GM23338 (cell line): Measurements from ENCODE around the gene RFPL4A.

ENCODE experiments used
- CREB1 ChIP-seq: fragments of 250-450 bp; sonication (Bioruptor Pico); IDR thresholded peaks from 2 replicates; pipeline ENCODE4 v1.5.0; 2020; ENCODE audit warnings: low read depth, mild to moderate bottlenecking, moderate library complexity
- EZH2 ChIP-seq: fragments of 200-600 bp; sonication (generic); IDR thresholded peaks from one replicate; pipeline ENCODE4 v1.8.0; 2017; ENCODE audit warnings: antibody characterized with exemption, mild to moderate bottlenecking, low read depth; ENCODE audit not compliant: unreplicated experiment
- EZH2phosphoT487 ChIP-seq: fragments of 200-600 bp; sonication (generic); IDR thresholded peaks from one replicate; pipeline ENCODE4 v1.8.1; 2018; ENCODE audit warnings: antibody characterized with exemption; ENCODE audit not compliant: unreplicated experiment
- JUNB ChIP-seq: IDR thresholded peaks from one replicate; pipeline ENCODE4 v1.6.1; 2016; ENCODE audit warnings: antibody characterized with exemption; ENCODE audit not compliant: unreplicated experiment
- NANOG ChIP-seq: IDR thresholded peaks from 2 replicates; pipeline ENCODE4 v1.6.1; 2016; ENCODE audit warnings: antibody characterized with exemption, borderline replicate concordance
- POLR2AphosphoS5 ChIP-seq: IDR thresholded peaks from 2 replicates; pipeline ENCODE4 v1.6.1; 2016; ENCODE audit warnings: antibody characterized with exemption, low read depth
- STAT1 ChIP-seq: IDR thresholded peaks from one replicate; pipeline ENCODE4 v1.6.1; 2016; ENCODE audit warnings: antibody characterized with exemption; ENCODE audit not compliant: unreplicated experiment
- ZNF114 ChIP-seq: fragments of 250-450 bp; sonication (Bioruptor Pico); IDR thresholded peaks from 2 replicates; pipeline ENCODE4 v1.5.0; 2020; ENCODE audit warnings: mild to moderate bottlenecking, moderate library complexity
- ZNF331 ChIP-seq: fragments of 250-450 bp; sonication (Bioruptor Pico); IDR thresholded peaks from 2 replicates; pipeline ENCODE4 v1.5.0; 2020; ENCODE audit warnings: low read depth, mild to moderate bottlenecking, moderate library complexity
- TF ChIP-seq, protein P1 (sequence below), 2 experiments: fragments of 200-600 bp in 1 of 2; sonication (generic) in 1 of 2; conservative IDR thresholded peaks; 2 replicates each; pipeline versions ENCODE4 v1.5.1 to v1.6.1; 2016 to 2017; ENCODE audit warnings: antibody characterized with exemption in 2 of 2, low read depth in 2 of 2, mild to moderate bottlenecking in 2 of 2, moderate library complexity in 1 of 2
- TF ChIP-seq, protein P2 (sequence below): IDR thresholded peaks from one replicate; pipeline ENCODE4 v1.6.1; 2018; ENCODE audit warnings: antibody characterized with exemption; ENCODE audit not compliant: unreplicated experiment
- TF ChIP-seq, protein P3 (sequence below): fragments of 250-450 bp; sonication (Bioruptor Pico); IDR thresholded peaks from 2 replicates; pipeline ENCODE4 v1.5.0; 2020; ENCODE audit warnings: mild to moderate bottlenecking, moderate library complexity
- TF ChIP-seq, protein P4 (sequence below): IDR thresholded peaks from 2 replicates; pipeline ENCODE4 v1.6.1; 2016; ENCODE audit warnings: antibody characterized with exemption

DNA sequence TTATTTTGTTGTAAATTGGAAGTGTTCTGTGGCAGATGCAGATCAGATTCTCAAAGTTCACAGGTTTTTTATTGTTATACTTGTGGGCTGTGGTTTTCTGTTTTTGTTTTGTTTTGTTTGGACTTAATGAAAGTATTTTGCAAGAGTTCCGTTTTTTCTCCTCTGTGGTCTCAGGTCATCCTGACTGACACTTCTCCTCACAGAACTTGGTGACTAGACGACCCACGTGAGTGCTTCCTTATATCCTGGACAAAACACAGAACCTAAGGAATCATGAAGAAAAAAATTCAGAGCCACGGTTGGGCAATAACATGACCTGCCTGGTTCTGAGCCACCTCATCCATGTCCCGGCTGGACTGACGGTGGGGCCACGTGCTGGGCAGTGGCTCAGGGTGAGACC is 7.6 kb downstream of the RFPL4A start:
- TF ChIP-seq, protein P1, sequence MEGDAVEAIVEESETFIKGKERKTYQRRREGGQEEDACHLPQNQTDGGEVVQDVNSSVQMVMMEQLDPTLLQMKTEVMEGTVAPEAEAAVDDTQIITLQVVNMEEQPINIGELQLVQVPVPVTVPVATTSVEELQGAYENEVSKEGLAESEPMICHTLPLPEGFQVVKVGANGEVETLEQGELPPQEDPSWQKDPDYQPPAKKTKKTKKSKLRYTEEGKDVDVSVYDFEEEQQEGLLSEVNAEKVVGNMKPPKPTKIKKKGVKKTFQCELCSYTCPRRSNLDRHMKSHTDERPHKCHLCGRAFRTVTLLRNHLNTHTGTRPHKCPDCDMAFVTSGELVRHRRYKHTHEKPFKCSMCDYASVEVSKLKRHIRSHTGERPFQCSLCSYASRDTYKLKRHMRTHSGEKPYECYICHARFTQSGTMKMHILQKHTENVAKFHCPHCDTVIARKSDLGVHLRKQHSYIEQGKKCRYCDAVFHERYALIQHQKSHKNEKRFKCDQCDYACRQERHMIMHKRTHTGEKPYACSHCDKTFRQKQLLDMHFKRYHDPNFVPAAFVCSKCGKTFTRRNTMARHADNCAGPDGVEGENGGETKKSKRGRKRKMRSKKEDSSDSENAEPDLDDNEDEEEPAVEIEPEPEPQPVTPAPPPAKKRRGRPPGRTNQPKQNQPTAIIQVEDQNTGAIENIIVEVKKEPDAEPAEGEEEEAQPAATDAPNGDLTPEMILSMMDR (conservative IDR thresholded peaks at IDR 0.05; ENCODE audit: low read depth in 2 of 2) = no peak
- TF ChIP-seq EZH2 = no peak
- TF ChIP-seq, protein P2, sequence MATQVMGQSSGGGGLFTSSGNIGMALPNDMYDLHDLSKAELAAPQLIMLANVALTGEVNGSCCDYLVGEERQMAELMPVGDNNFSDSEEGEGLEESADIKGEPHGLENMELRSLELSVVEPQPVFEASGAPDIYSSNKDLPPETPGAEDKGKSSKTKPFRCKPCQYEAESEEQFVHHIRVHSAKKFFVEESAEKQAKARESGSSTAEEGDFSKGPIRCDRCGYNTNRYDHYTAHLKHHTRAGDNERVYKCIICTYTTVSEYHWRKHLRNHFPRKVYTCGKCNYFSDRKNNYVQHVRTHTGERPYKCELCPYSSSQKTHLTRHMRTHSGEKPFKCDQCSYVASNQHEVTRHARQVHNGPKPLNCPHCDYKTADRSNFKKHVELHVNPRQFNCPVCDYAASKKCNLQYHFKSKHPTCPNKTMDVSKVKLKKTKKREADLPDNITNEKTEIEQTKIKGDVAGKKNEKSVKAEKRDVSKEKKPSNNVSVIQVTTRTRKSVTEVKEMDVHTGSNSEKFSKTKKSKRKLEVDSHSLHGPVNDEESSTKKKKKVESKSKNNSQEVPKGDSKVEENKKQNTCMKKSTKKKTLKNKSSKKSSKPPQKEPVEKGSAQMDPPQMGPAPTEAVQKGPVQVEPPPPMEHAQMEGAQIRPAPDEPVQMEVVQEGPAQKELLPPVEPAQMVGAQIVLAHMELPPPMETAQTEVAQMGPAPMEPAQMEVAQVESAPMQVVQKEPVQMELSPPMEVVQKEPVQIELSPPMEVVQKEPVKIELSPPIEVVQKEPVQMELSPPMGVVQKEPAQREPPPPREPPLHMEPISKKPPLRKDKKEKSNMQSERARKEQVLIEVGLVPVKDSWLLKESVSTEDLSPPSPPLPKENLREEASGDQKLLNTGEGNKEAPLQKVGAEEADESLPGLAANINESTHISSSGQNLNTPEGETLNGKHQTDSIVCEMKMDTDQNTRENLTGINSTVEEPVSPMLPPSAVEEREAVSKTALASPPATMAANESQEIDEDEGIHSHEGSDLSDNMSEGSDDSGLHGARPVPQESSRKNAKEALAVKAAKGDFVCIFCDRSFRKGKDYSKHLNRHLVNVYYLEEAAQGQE = no peak
- TF ChIP-seq POLR2AphosphoS5 = no peak
- no peak for TF ChIP-seq CREB1 (CRISPR knock-in tag)
- TF ChIP-seq, protein P3, sequence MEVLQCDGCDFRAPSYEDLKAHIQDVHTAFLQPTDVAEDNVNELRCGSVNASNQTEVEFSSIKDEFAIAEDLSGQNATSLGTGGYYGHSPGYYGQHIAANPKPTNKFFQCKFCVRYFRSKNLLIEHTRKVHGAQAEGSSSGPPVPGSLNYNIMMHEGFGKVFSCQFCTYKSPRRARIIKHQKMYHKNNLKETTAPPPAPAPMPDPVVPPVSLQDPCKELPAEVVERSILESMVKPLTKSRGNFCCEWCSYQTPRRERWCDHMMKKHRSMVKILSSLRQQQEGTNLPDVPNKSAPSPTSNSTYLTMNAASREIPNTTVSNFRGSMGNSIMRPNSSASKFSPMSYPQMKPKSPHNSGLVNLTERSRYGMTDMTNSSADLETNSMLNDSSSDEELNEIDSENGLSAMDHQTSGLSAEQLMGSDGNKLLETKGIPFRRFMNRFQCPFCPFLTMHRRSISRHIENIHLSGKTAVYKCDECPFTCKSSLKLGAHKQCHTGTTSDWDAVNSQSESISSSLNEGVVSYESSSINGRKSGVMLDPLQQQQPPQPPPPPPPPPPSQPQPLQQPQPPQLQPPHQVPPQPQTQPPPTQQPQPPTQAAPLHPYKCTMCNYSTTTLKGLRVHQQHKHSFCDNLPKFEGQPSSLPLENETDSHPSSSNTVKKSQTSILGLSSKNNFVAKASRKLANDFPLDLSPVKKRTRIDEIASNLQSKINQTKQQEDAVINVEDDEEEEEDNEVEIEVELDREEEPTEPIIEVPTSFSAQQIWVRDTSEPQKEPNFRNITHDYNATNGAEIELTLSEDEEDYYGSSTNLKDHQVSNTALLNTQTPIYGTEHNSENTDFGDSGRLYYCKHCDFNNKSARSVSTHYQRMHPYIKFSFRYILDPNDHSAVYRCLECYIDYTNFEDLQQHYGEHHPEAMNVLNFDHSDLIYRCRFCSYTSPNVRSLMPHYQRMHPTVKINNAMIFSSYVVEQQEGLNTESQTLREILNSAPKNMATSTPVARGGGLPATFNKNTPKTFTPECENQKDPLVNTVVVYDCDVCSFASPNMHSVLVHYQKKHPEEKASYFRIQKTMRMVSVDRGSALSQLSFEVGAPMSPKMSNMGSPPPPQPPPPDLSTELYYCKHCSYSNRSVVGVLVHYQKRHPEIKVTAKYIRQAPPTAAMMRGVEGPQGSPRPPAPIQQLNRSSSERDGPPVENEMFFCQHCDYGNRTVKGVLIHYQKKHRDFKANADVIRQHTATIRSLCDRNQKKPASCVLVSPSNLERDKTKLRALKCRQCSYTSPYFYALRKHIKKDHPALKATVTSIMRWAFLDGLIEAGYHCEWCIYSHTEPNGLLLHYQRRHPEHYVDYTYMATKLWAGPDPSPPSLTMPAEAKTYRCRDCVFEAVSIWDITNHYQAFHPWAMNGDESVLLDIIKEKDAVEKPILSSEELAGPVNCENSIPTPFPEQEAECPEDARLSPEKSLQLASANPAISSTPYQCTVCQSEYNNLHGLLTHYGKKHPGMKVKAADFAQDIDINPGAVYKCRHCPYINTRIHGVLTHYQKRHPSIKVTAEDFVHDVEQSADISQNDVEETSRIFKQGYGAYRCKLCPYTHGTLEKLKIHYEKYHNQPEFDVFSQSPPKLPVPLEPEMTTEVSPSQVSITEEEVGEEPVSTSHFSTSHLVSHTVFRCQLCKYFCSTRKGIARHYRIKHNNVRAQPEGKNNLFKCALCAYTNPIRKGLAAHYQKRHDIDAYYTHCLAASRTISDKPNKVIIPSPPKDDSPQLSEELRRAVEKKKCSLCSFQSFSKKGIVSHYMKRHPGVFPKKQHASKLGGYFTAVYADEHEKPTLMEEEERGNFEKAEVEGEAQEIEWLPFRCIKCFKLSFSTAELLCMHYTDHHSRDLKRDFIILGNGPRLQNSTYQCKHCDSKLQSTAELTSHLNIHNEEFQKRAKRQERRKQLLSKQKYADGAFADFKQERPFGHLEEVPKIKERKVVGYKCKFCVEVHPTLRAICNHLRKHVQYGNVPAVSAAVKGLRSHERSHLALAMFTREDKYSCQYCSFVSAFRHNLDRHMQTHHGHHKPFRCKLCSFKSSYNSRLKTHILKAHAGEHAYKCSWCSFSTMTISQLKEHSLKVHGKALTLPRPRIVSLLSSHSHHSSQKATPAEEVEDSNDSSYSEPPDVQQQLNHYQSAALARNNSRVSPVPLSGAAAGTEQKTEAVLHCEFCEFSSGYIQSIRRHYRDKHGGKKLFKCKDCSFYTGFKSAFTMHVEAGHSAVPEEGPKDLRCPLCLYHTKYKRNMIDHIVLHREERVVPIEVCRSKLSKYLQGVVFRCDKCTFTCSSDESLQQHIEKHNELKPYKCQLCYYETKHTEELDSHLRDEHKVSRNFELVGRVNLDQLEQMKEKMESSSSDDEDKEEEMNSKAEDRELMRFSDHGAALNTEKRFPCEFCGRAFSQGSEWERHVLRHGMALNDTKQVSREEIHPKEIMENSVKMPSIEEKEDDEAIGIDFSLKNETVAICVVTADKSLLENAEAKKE (CRISPR knock-in tag) = no peak
- no peak for TF ChIP-seq ZNF331 (CRISPR knock-in tag)
- TF ChIP-seq, protein P4, sequence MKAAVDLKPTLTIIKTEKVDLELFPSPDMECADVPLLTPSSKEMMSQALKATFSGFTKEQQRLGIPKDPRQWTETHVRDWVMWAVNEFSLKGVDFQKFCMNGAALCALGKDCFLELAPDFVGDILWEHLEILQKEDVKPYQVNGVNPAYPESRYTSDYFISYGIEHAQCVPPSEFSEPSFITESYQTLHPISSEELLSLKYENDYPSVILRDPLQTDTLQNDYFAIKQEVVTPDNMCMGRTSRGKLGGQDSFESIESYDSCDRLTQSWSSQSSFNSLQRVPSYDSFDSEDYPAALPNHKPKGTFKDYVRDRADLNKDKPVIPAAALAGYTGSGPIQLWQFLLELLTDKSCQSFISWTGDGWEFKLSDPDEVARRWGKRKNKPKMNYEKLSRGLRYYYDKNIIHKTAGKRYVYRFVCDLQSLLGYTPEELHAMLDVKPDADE = no peak
- no peak for TF ChIP-seq EZH2phosphoT487
- TF ChIP-seq JUNB = no peak
- TF ChIP-seq ZNF114 = no peak
- TF ChIP-seq STAT1 = no peak
- no peak for TF ChIP-seq NANOG
